HG03342 (cell line): ENCODE results near the gene SPRY4.
"Not testable (repeated sequence)": the region's sequence is repeated elsewhere in the genome, so short reads cannot be mapped to it uniquely, and the experiment has no call there.

ENCODE experiments used
- ATAC-seq: cut with Tn5 transposase; IDR thresholded peaks from one replicate; pipeline ENCODE4 v1.9.1; 2021; ENCODE audit warnings: mild to moderate bottlenecking, moderate library complexity; ENCODE audit not compliant: unreplicated experiment

The SPRY4 gene

DNA sequence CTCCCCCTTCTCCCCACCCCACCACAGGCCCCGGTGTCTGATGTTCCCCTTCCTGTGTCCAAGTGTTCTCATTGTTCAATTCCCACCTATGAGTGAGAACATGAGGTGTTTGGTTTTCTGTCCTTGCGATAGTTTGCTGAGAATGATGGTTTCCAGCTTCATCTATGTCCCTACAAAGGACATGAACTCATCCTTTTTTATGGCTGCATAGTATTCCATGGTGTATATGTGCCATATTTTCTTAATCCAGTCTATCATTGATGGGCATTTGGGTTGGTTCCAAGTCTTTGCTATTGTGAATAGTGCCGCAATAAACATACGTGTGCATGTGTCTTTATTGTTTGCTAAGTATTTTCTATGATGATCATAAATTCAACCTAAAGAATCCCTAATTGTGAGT lies 60.7 kb downstream of the SPRY4 start:
- ATAC-seq: not testable (repeated sequence)

DNA sequence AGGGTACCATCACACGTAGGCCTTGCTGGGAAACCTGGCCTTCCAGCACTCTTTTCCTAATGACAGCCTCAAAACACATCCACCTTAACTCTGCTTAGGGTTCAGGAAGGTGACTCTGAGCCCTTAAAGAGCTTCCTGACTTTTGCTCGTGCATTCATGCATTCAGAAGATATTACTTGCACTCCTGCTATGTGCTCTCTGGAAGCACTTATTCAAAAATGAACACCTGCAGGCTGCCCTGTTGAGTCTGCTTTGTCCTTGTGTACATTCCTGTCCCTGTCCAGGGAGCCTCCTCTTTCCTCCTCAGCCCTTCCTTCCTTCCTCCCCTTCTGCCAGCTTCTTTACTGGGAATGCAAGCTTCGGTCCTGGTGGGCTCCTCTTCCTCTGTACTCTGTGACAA lies 61.5 kb downstream of the SPRY4 start:
- no peak for ATAC-seq

DNA sequence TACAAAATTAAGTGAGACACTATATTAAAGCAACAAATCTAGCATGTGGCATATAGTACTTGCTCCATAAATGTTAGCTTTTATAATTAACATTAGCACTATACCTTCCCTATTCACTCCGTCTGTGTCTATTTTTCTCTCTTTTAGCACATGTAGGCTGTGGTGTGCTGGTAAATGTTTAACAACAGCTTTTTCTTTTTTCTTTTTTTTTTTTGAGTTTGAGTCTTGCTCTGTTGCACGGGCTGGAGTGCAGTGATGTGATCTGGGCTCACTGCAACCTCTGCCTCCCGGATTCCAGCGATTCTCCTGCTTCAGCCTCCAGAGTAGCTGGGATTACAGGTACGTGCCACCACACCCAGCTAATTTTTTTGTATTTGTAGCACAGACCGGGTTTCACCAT lies 62.1 kb downstream of the SPRY4 start:
- ATAC-seq: no peak
